ENCODE data around the gene EXD3.
A peak's percentile ranks its signal among the peaks of the same experiment; 100 is the strongest.

Gene EXD3

DNA sequence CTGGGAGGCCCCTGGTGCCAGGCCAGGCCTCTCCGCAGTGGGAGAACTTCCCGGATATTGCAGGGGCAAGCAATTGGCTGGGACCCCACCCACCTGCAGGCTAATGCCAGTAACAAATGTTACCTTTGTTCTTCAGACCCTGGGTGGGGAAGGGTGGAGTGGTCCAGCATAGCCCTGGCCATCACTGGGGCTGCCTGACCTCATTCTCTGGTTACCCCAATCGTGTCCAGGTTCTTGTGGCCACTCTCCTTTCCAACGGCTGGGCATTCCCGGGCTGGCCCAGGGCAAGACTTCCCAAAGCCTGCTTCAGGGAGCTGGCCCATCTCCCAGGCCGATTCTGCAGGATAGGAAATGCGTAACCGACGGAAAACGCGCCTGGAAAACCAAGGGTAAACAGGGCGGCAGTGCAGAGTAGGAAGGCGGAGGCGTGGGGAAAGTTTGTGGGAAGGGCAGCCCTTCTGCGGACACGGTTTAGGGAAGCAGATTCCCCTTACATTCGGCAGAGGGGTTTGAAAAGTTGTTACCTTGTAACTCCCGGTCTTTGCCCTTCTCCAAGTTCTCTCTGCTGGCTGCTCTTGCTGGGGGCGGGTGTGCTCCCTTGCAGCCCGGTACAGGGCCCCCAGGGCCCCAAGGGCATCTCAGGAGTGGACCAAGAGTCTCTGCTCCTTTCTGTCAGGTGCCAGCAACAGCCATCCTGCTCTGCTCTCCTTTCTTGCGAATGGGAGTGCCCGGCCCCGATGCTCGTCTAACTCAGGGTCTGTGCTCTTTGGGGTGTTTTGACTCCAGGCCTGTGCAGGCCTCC, 124.4 kb downstream of the EXD3 start:
- TF ChIP-seq EGR1 (IDR thresholded peaks at IDR 0.05) (no peak), YY1 (IDR thresholded peaks at IDR 0.05; ENCODE audit: low read depth) (no peak), ZBTB7A (IDR thresholded peaks at IDR 0.05; ENCODE audit: low read depth) (no peak), RAD21 (IDR thresholded peaks at IDR 0.05; ENCODE audit: low read depth) (no peak)
- TF ChIP-seq, protein P1, sequence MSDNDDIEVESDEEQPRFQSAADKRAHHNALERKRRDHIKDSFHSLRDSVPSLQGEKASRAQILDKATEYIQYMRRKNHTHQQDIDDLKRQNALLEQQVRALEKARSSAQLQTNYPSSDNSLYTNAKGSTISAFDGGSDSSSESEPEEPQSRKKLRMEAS (IDR thresholded peaks at IDR 0.05), result no peak

DNA sequence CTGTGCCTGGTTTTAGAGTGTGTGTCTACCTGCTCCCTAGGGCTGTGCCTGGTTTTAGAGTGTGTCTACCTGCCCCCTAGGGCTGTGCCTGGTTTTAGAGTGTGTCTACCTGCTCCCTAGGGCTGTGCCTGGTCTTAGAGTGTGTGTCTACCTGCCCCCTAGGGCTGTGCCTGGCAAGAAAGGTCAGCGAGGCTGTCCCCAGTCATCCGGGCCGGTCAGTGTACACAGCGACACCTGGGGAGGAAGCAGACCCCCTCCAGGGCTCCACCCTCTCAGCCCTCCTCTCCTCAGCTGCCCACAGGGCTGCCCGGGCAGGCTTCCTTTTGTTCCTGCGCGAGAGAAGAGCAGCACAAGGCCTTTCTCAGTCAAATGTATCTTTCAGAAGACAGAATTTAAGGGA, 125.0 kb downstream of the EXD3 start:
- TF ChIP-seq, protein P2, sequence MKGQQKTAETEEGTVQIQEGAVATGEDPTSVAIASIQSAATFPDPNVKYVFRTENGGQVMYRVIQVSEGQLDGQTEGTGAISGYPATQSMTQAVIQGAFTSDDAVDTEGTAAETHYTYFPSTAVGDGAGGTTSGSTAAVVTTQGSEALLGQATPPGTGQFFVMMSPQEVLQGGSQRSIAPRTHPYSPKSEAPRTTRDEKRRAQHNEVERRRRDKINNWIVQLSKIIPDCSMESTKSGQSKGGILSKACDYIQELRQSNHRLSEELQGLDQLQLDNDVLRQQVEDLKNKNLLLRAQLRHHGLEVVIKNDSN (IDR thresholded peaks at IDR 0.05), result no peak
- TF ChIP-seq, protein P1 (IDR thresholded peaks at IDR 0.05), result no peak
- TF ChIP-seq, protein P3, sequence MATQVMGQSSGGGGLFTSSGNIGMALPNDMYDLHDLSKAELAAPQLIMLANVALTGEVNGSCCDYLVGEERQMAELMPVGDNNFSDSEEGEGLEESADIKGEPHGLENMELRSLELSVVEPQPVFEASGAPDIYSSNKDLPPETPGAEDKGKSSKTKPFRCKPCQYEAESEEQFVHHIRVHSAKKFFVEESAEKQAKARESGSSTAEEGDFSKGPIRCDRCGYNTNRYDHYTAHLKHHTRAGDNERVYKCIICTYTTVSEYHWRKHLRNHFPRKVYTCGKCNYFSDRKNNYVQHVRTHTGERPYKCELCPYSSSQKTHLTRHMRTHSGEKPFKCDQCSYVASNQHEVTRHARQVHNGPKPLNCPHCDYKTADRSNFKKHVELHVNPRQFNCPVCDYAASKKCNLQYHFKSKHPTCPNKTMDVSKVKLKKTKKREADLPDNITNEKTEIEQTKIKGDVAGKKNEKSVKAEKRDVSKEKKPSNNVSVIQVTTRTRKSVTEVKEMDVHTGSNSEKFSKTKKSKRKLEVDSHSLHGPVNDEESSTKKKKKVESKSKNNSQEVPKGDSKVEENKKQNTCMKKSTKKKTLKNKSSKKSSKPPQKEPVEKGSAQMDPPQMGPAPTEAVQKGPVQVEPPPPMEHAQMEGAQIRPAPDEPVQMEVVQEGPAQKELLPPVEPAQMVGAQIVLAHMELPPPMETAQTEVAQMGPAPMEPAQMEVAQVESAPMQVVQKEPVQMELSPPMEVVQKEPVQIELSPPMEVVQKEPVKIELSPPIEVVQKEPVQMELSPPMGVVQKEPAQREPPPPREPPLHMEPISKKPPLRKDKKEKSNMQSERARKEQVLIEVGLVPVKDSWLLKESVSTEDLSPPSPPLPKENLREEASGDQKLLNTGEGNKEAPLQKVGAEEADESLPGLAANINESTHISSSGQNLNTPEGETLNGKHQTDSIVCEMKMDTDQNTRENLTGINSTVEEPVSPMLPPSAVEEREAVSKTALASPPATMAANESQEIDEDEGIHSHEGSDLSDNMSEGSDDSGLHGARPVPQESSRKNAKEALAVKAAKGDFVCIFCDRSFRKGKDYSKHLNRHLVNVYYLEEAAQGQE (IDR thresholded peaks at IDR 0.05; ENCODE audit: low read depth), result no peak
- TF ChIP-seq RAD21 (IDR thresholded peaks at IDR 0.05; ENCODE audit: low read depth) (no peak), ZBTB7A (IDR thresholded peaks at IDR 0.05; ENCODE audit: low read depth) (no peak), CEBPB (IDR thresholded peaks at IDR 0.05) (no peak), YY1 (IDR thresholded peaks at IDR 0.05; ENCODE audit: low read depth) (no peak), EGR1 (IDR thresholded peaks at IDR 0.05) (no peak), NFIC (IDR thresholded peaks at IDR 0.05) (no peak), TAF1 (IDR thresholded peaks at IDR 0.05; ENCODE audit: low read depth) (no peak), CREB1 (IDR thresholded peaks at IDR 0.05; ENCODE audit: low read depth) (no peak), EP300 (IDR thresholded peaks at IDR 0.05; ENCODE audit: borderline replicate concordance) (no peak), TCF12 (IDR thresholded peaks at IDR 0.05; ENCODE audit: low read depth) (no peak), FOXM1 (IDR thresholded peaks at IDR 0.05; ENCODE audit: borderline replicate concordance, low read depth) (no peak), TEAD4 (IDR thresholded peaks at IDR 0.05) (no peak)

DNA sequence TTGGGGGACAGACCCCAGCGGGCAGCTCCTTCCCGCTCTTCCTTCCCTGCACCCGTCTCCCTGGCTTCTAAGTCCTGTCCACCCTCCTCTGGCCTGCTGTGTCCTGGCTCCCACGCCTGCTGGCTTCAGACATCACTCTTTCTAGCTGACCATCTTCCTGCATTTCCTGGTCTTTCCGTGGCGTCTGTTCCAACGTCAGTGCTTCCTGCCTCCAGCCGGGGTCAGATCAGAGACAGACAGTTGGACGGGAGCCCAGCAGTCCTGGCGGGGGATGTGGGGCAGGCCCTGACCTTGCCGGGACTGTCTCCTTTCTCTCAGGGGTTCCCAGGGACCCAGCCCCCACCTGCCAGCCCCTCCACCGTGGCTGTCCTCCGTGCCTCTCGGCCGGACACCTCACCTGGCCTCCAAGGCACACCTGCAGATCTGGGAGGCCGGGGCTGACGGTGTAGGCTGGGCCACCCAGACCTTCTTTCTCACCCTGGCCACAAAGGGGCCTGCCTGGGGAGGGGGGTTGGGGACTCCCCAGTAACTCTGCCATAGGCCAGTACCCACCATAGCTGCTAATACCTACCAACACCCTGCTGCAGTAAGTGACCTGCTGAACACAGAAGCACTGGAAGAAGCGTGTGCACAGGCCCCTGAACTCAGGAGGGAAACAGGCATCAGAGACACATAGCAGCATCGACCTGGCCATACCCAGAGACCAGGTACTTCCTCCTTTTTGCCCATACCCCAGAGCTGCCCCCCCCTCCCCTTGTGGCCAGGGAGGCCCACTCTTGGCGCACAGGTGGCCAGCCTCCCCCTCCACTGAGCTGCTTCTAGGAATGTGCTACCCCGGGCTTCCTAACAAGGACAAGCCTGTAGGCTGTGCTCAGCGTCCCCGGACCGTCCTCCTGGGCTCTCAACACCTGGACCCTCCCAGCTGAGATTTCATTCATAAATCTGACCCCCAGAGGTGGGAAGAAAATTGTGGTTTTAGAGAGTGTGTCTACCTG, 126.0 kb downstream of the EXD3 start:
- peak; percentile 20; the same call in 1 of the 2 replicates for TF ChIP-seq NFIC (IDR thresholded peaks at IDR 0.05)
- TF ChIP-seq CREB1 (IDR thresholded peaks at IDR 0.05; ENCODE audit: low read depth), result no peak

DNA sequence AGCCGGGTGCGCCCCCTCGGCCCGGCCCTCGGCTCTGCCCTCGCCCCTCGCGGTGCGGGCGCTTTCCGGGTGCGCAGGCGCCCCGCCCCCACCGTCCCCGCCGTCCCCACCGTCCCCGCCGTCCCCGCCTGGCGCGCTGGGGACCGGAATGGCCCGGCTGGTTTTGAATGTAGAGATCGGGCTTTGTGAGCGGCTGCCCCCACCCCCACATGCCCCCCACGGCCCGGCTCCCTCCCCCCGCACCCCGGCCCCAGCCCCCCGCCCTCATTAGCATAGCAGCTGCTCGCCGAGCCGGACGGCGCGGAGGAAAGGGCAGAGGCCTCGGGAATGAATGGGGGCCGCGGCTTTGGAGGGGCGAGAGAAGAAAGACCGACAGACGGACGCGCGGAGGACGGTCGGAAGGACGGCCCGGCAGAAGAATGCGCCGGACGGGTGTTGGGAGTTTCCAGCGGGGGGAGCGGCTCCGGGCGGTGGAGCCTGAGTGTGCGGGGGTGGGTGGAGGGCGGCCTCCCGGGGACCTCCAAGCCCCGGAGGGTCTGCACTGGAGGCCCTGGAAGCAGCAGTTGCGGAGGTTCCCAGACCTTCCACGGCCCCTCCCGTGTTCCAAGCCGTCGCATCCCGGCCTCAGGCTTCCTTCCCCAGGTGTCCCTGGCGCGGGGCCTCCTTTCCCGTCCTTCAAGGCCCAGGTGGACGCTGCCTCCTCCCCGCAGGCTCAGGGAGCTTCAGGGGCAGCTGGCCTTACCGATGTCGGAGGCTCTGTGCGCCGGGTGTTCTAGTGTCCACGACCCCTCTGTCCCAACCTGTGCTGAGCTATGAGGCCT, 126.9 kb downstream of the EXD3 start:
- TF ChIP-seq NFIC (IDR thresholded peaks at IDR 0.05) (no peak), EGR1 (IDR thresholded peaks at IDR 0.05) (no peak), CREB1 (IDR thresholded peaks at IDR 0.05; ENCODE audit: low read depth) (no peak), TCF12 (IDR thresholded peaks at IDR 0.05; ENCODE audit: low read depth) (no peak), RAD21 (IDR thresholded peaks at IDR 0.05; ENCODE audit: low read depth) (no peak), ZBTB7A (IDR thresholded peaks at IDR 0.05; ENCODE audit: low read depth) (no peak), EP300 (IDR thresholded peaks at IDR 0.05; ENCODE audit: borderline replicate concordance) (no peak), FOXM1 (IDR thresholded peaks at IDR 0.05; ENCODE audit: borderline replicate concordance, low read depth) (no peak), TAF1 (IDR thresholded peaks at IDR 0.05; ENCODE audit: low read depth) (no peak)

DNA sequence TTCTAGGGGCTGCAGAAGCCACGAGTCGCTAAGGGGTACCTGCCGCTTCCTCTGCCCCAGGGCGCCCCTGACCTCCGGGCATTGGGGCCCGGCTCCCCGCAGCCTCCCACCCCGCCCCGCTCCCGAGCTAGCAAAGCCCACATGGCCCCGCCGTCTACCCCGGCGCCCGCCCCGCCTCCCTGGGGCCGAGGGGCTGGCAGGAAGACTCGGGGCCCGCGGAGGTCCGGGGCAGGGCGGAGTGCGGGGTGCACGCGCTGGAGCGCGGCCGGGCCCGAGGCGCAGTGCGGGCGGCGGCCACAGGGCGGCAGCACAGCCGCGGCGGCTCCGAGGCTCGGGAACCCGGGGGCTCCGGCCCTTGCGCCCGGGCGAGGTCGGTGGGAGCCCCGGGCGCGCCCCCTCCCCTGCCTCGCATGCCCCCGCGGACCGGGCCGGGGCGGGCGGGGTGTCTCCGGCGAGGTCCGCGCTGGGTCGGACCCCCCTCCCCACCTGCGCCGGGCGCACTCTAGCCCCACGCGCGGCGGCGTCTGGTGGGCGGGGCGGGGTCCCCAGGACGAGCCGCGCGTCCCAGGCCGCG, 127.6 kb downstream of the EXD3 start:
- TF ChIP-seq ZBTB7A (IDR thresholded peaks at IDR 0.05; ENCODE audit: low read depth) (peak; percentile 46; the same call in 1 of the 2 replicates), YY1 (IDR thresholded peaks at IDR 0.05; ENCODE audit: low read depth) (no peak), CREB1 (IDR thresholded peaks at IDR 0.05; ENCODE audit: low read depth) (no peak), TCF12 (IDR thresholded peaks at IDR 0.05; ENCODE audit: low read depth) (no peak), TEAD4 (IDR thresholded peaks at IDR 0.05) (no peak), NFIC (IDR thresholded peaks at IDR 0.05) (no peak), EP300 (IDR thresholded peaks at IDR 0.05; ENCODE audit: borderline replicate concordance) (no peak), RAD21 (IDR thresholded peaks at IDR 0.05; ENCODE audit: low read depth) (peak; percentile 65; the same call in 1 of the 2 replicates)
- TF ChIP-seq, protein P2 (IDR thresholded peaks at IDR 0.05), result no peak
- TF ChIP-seq, protein P1 (IDR thresholded peaks at IDR 0.05), result peak; percentile 50; the same call in 1 of the 2 replicates

All from Ishikawa (cell line).